ENCODE data around the gene ITIH1.

- no peak for TF ChIP-seq CTCF (IDR thresholded peaks at IDR 0.05)
- TF ChIP-seq POLR2A (IDR thresholded peaks at IDR 0.05), result no peak
Measured at GRCh38 chr3:52787246-52787645, 9.8 kb downstream of the ITIH1 start.

Measured in sigmoid colon (tissue), 3 donors.